ENCODE measurements around the gene SNRNP40. TPM values are rescaled to one million over a fixed set of nuclear protein-coding genes. Genes with fewer than 3 reads are reported as not detected.

SNRNP40 gene
- polyA plus RNA-seq, 1 donor (not counting 4 experiments of a cell fraction or from before 2014, with no cell fraction given): 57.4 TPM

DNA sequence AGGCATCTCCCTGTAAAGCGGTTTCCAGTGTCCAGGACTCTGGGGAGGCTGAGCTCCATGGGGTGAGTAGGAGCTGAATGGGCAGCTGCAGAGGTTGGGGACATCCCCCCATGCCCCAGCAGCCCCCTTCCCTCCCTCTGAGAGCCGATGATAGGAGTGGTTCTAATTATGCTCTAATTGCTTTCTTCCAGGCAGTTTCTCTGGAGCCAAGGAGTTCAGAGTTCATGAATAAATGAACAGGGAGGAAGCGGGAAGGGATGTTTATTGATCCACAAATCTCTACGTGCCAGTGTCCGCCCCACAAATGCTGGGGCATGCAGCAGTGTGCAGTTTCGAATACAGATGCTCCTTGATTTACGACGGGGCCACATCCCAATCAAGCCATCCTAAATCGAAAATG, 72.5 kb downstream of the SNRNP40 start:
- DNase-seq (ENCODE audit: low read depth, low spot score) (no peak), FAIRE-seq (no peak)
- H3K9ac ChIP-seq (ENCODE audit: control insufficient read depth, extremely low read depth, insufficient read depth, low read length): no peak overlapping the region
- no peak overlapping the region for H2AFZ ChIP-seq (ENCODE audit: control insufficient read depth, low read length)
- no peaks in the 10 kb centered on the region for H3K4me1 ChIP-seq (ENCODE audit: control insufficient read depth, extremely low read depth, insufficient read depth, low read length)
- H3K27ac ChIP-seq (ENCODE audit: control insufficient read depth, insufficient read depth, low read length): no peak overlapping the region
- peaks cover 13% of the 10 kb centered on the region for H3K27me3 ChIP-seq (ENCODE audit: control insufficient read depth, extremely low read depth, insufficient read depth, low read length)
- no peak for TF ChIP-seq CTCF (optimal IDR thresholded peaks at IDR 0.05 in 1 of 3, IDR thresholded peaks at IDR 0.05 in 1 of 3, conservative IDR thresholded peaks at IDR 0.05 in 1 of 3; ENCODE audit: extremely low read depth in 1 of 3, insufficient read depth in 2 of 3, low read length in 3 of 3)
- TF ChIP-seq EZH2 (IDR thresholded peaks at IDR 0.05; ENCODE audit: low read length): no peak
- H3K4me2 ChIP-seq (ENCODE audit: control insufficient read depth, extremely low read depth, insufficient read depth, low read depth, low read length): no peak overlapping the region
- no peaks in the 10 kb centered on the region for H4K20me1 ChIP-seq (ENCODE audit: control insufficient read depth, extremely low read depth, insufficient read depth, low read length)
- no peaks in the 10 kb centered on the region for H3K36me3 ChIP-seq (ENCODE audit: control insufficient read depth in 2 of 2, extremely low read depth in 1 of 2, insufficient read depth in 2 of 2, low read length in 2 of 2)
- H3K9me3 ChIP-seq (ENCODE audit: control insufficient read depth, low read depth, low read length): no peaks in the 10 kb centered on the region
- H3K79me2 ChIP-seq (ENCODE audit: control insufficient read depth, insufficient read depth, low read length): no peaks in the 10 kb centered on the region
- H3K4me3 ChIP-seq (ENCODE audit: control insufficient read depth in 2 of 3, extremely low read depth in 1 of 3, insufficient read depth in 2 of 3, low read depth in 1 of 3, low read length in 3 of 3): no peak overlapping the region
- no peaks in the 10 kb centered on the region for H3K9me1 ChIP-seq (ENCODE audit: control insufficient read depth, extremely low read depth, insufficient read depth, low read length)
- dilution Hi-C loops (cut with MboI; ENCODE audit: extremely low pct_ligation_motif_present, low sequenced_read_pairs): no loop called here

GRCh38 chr1:31222176-31222575, 74.4 kb downstream of the SNRNP40 start:
- Histone ChIP-seq H3K9me1 (ENCODE audit: control insufficient read depth, extremely low read depth, insufficient read depth, low read length) (no peaks in the 10 kb centered on the region), H3K27ac (ENCODE audit: control insufficient read depth, insufficient read depth, low read length) (no peak overlapping the region), H3K27me3 (ENCODE audit: control insufficient read depth, extremely low read depth, insufficient read depth, low read length) (peaks cover 13% of the 10 kb centered on the region), H3K9me3 (ENCODE audit: control insufficient read depth, low read depth, low read length) (no peaks in the 10 kb centered on the region), H3K9ac (ENCODE audit: control insufficient read depth, extremely low read depth, insufficient read depth, low read length) (no peak overlapping the region), H3K4me1 (ENCODE audit: control insufficient read depth, extremely low read depth, insufficient read depth, low read length) (no peaks in the 10 kb centered on the region), H3K4me3 (ENCODE audit: control insufficient read depth in 2 of 3, extremely low read depth in 1 of 3, insufficient read depth in 2 of 3, low read depth in 1 of 3, low read length in 3 of 3) (no peak overlapping the region), H3K4me2 (ENCODE audit: control insufficient read depth, extremely low read depth, insufficient read depth, low read depth, low read length) (no peak overlapping the region), H3K36me3 (ENCODE audit: control insufficient read depth in 2 of 2, extremely low read depth in 1 of 2, insufficient read depth in 2 of 2, low read length in 2 of 2) (no peaks in the 10 kb centered on the region), H3K79me2 (ENCODE audit: control insufficient read depth, insufficient read depth, low read length) (no peaks in the 10 kb centered on the region), H4K20me1 (ENCODE audit: control insufficient read depth, extremely low read depth, insufficient read depth, low read length) (no peaks in the 10 kb centered on the region), H2AFZ (ENCODE audit: control insufficient read depth, low read length) (no peak overlapping the region)
- no peak for DNase-seq (ENCODE audit: low read depth, low spot score)
- TF ChIP-seq CTCF (optimal IDR thresholded peaks at IDR 0.05 in 1 of 3, IDR thresholded peaks at IDR 0.05 in 1 of 3, conservative IDR thresholded peaks at IDR 0.05 in 1 of 3; ENCODE audit: extremely low read depth in 1 of 3, insufficient read depth in 2 of 3, low read length in 3 of 3) (no peak), EZH2 (IDR thresholded peaks at IDR 0.05; ENCODE audit: low read length) (no peak)
- FAIRE-seq: no peak
- dilution Hi-C loops (cut with MboI; ENCODE audit: extremely low pct_ligation_motif_present, low sequenced_read_pairs): no loop called here

All from keratinocyte (primary cell).